AG04449 (cell line): ENCODE measurements around the gene RPS3.

Experiments used
- CTCF ChIA-PET: fragments of 350-600 bp; formaldehyde crosslinking; extraction: SDS; loops from one replicate; lab custom pipeline; 2021; ENCODE audit warnings: antibody characterized with exemption; lab: Yijun Ruan, JAX
- POLR2A ChIA-PET: fragments of 400-600, 350-600 bp; formaldehyde crosslinking; extraction: SDS; loops from one replicate; lab custom pipeline; 2020; ENCODE audit warnings: antibody characterized with exemption, inconsistent platforms; lab: Yijun Ruan, JAX
- DNase-seq: peaks from one replicate; pipeline ENCODE4 v3.0.0-alpha.2; 2010; ENCODE audit warnings: low read depth, low spot score
- H3K4me3 ChIP-seq: 2 replicates; pipeline ENCODE4 v1.5.1; 2011; ENCODE audit warnings: low read depth, mild to moderate bottlenecking, control low read depth, low read length
- TF ChIP-seq, protein P1 (sequence below): IDR thresholded peaks from one replicate; pipeline ENCODE4 v1.5.1; 2011; ENCODE audit warnings: mild to moderate bottlenecking, moderate library complexity, low read length, control low read depth, inconsistent platforms; ENCODE audit not compliant: insufficient read depth; ENCODE audit errors: missing control alignments

The RPS3 gene

DNA sequence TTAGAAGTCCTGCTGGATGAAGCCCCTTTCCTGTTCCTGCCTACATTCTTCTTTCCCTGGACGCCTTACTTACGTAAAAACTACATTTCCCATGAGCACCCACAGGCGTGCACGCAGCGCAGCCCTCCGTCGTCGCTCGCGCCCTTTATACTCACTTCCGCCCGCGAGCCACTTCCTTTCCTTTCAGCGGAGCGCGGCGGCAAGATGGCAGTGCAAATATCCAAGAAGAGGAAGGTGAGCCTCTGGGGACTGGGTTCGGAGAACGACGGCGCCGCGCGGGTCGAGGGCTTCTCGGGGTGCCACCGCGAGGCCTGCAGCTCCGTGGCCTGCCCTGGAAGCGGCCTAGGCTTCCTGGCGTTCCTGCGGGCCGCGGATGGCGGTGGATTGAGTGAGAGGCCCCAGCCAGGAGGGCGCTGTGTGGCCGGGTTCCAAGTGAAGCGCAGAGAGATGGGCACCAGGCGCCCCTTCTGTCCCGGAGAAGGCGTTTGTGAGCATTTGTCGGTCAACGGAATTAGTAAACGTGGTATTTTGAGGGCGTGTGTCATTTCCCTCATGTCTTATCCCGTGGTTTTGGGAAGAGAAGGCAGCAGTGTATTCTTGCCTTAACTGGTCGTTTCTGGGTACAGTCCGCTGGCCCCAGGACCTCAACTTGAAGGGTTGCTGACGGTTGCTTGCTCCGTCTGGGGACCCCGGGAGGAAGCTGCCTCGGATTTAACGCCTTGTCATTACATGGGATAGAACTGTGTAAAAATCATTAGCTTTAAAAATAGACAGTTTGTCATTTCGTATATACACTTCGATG is at the start of gene RPS3:
TSS of gene RPS3 (plus strand) at position 175 of the 802 bp plus-strand sequence. CDS start at position 205, 30 bp downstream.
- ChIA-PET POLR2A (interaction anchor here (0.7 to 2.0 kb wide), 5 partner anchors 12 to 210 kb away, joined by 3 to 8 read pairs (median 4); no protein-coding TSS in a partner anchor), CTCF (interaction anchor here (0.8 to 5.8 kb wide), 10 partner anchors 9 to 133 kb away, joined by 3 to 66 read pairs (median 12); no protein-coding TSS in a partner anchor)
- peak within 1 kb of the TSS; percentile 97 for H3K4me3 ChIP-seq
- peak; percentile 50 for DNase-seq
- TF ChIP-seq, protein P1, sequence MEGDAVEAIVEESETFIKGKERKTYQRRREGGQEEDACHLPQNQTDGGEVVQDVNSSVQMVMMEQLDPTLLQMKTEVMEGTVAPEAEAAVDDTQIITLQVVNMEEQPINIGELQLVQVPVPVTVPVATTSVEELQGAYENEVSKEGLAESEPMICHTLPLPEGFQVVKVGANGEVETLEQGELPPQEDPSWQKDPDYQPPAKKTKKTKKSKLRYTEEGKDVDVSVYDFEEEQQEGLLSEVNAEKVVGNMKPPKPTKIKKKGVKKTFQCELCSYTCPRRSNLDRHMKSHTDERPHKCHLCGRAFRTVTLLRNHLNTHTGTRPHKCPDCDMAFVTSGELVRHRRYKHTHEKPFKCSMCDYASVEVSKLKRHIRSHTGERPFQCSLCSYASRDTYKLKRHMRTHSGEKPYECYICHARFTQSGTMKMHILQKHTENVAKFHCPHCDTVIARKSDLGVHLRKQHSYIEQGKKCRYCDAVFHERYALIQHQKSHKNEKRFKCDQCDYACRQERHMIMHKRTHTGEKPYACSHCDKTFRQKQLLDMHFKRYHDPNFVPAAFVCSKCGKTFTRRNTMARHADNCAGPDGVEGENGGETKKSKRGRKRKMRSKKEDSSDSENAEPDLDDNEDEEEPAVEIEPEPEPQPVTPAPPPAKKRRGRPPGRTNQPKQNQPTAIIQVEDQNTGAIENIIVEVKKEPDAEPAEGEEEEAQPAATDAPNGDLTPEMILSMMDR, result peak; percentile 6

DNA sequence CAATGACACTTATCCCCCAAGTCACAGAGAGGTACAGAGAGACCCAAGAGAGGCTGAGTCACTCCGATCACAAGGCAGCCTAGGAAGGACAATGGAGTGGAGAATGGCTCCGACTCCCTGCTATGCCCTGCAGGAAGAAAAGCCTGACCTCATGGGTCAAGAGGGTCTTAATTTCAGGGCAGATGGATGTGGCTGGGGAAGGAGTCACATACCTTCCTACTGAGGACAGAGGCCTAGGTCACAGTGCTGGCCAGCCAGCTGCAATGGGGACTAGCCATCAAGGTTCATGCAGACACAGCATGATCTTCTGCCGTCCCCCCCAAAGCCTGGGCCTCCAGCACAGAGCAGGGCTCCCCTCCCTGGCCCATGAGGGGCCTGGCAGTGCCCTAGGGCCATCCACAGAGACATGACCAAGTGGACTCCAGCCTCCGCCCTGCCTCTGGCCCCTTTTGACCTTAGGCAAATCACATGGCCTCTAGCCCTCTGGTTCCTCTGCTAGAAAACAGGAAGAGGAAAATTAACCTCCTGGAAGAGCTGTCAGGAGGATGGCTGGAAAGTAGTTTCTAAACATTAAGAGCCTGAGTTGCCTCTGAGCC is 49.7 kb upstream of the RPS3 start:
- POLR2A ChIA-PET, result interaction anchor here (0.9 kb wide), 1 partner anchor 9 kb away, joined by 4 read pairs; no protein-coding TSS in a partner anchor
- no peak overlapping the region for H3K4me3 ChIP-seq
- CTCF ChIA-PET, result interaction anchor here (1.2 to 4.2 kb wide), 4 partner anchors 9 to 69 kb away, joined by 4 to 16 read pairs (median 8); no protein-coding TSS in a partner anchor
- DNase-seq, result no peak
- TF ChIP-seq, protein P1, result no peak

DNA sequence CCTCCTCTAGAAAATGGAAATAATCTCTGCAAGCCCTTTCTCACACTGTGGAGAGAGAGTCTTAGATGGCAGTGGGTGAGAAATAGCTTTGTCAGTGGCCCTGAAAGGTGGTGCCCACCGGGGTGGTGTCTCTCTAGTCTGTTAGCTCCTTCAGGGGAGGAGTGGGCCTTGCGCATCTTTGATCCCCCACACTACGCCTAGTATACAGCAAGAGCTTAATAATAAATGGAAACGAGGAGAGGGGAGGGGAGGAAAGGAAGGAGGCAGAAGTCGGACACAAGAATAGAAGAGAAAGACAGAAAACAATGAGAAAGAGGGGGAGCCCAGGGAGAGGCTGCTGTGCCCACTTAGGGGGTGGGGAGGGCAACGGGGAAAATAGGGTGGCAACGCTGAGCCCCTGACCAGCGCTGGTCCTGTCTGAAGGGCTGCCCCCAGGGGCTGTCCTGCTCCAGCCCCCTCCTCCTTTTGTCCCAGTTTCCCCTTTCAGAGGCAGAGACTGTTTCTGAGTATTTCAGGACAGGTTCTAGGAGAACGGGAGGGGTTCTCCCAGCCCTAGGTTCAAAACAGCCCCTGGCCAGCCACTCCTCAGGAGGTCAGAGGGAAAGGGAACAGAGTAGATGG is 49.1 kb upstream of the RPS3 start:
- POLR2A ChIA-PET, result interaction anchor here (0.9 to 1.5 kb wide), 2 partner anchors 10 to 12 kb away, joined by 4 to 6 read pairs; no protein-coding TSS in a partner anchor
- H3K4me3 ChIP-seq, result peak overlapping the region; percentile 70
- no peak for DNase-seq
- TF ChIP-seq, protein P1, result no peak
- CTCF ChIA-PET, result interaction anchor here (0.9 to 4.2 kb wide), 6 partner anchors 10 to 70 kb away, joined by 3 to 16 read pairs (median 5); no protein-coding TSS in a partner anchor

DNA sequence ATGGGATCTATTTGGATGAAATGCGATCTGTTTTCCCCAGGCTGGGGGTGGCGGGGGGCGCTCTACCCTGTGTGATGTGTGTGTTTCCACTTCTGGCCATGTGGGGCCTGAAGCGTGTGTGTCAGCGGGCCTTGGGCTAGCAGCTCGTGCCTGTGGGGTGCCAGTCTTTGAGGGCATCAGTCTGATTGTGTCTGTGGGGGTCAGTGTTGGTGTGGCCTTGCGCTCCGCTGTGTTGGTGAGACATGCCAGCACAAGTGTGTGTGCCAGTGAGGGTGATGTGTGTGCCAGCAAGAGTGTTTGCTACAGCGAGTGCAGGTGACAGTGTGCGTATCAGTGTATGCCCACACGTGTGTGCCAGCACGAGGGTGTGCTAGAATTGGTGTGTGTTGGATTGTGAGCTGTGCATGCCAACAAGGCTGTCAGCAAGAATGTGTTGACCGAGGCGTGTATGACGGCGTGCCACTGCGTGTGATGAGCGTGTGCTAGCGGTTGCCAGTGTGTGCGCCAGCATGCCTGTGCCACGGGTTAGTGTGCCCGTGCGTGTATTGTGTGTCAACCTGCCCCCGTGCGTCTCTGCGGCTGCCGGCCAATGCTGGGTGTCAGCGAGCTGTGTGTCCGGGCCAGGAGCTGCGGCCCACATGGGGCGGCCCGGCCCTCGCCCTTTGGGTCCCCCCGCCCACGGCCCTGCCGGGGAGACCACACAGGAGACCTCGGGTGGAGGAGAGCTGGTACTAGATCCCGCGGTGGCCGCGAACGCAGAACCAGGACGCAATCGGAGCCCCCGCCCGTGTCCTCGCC is 48.4 kb upstream of the RPS3 start:
- ChIA-PET POLR2A (interaction anchor here (0.9 to 1.5 kb wide), 2 partner anchors 10 to 13 kb away, joined by 4 to 6 read pairs; no protein-coding TSS in a partner anchor), CTCF (interaction anchor here (0.9 to 4.2 kb wide), 5 partner anchors 11 to 57 kb away, joined by 3 to 16 read pairs (median 5); no protein-coding TSS in a partner anchor)
- TF ChIP-seq, protein P1, result no peak
- DNase-seq, result no peak
- peak overlapping the region; percentile 70 for H3K4me3 ChIP-seq

DNA sequence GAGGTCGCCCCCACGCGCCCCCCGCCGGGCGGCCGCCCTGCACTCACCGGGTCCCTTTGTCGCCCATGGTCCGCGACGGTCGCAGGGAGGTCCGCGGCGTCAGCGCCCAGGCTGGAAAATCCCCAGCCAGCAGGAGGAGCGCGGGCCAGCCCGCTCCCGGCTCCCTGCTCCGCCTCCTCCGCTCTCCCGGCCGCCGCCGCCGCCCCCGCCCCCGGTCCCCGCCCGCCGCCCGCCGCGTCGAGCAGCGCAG is 47.9 kb upstream of the RPS3 start, which contains the start of gene ARRB1:
TSS of gene ARRB1 (minus strand) at position 121 of the 250 bp plus-strand sequence. CDS start at position 67, 54 bp downstream.
- ChIA-PET POLR2A (interaction anchor here (1.2 to 1.5 kb wide), 2 partner anchors 14 to 26 kb away, joined by 3 to 6 read pairs; no protein-coding TSS in a partner anchor), CTCF (interaction anchor here (1.3 to 4.2 kb wide), 4 partner anchors 10 to 34 kb away, joined by 3 to 16 read pairs (median 6); no protein-coding TSS in a partner anchor)
- peak within 1 kb of the TSS; percentile 70 for H3K4me3 ChIP-seq
- no peak for DNase-seq
- TF ChIP-seq, protein P1, result peak; percentile 20
